ENCODE measurements around the gene GOLGA6L4. TPM values are rescaled to one million over a fixed set of nuclear protein-coding genes. Genes with fewer than 3 reads are reported as not detected.
"Not testable (repeated sequence)": the region's sequence is repeated elsewhere in the genome, so short reads cannot be mapped to it uniquely, and the experiment has no call there.

The GOLGA6L4 gene, protein sequence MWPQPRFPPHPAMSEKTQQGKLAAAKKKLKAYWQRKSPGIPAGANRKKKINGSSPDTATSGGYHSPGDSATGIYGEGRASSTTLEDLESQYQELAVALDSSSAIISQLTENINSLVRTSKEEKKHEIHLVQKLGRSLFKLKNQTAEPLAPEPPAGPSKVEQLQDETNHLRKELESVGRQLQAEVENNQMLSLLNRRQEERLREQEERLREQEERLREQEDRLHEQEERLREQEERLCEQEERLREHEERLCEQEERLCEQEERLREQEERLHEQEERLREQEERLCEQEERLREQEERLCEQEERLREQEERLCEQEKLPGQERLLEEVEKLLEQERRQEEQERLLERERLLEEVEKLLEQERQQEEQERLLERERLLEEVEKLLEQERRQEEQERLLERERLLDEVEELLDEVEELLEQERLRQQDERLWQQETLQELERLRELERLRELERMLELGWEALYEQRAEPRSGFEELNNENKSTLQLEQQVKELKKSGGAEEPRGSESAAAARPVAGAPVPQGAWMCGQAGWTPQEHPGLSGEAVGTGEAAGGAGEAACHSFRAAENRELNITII
- polyA plus RNA-seq (2011; rRNA removed), result 1.5 and 1.9 TPM in 2 replicates
- 0.50 and 0.58 TPM in 2 replicates for polyA plus RNA-seq (2012; cell fraction: cytosol; rRNA removed)
- polyA plus RNA-seq (2012; cell fraction: nucleus; rRNA removed), result 2.9 and 3.7 TPM in 2 replicates
- 1.7 to 2.7 TPM (median 1.8 TPM) in 3 replicates for polyA plus RNA-seq (2017; fragmentation: RNase III; extraction: RNeasy Plus Mini Kit Qiagen cat#74134 plus additional on column Dnase treatment)
- 1.4 and 1.6 TPM in 2 replicates for polyA minus RNA-seq (2011; rRNA and poly(A)+ RNA removed)

DNA sequence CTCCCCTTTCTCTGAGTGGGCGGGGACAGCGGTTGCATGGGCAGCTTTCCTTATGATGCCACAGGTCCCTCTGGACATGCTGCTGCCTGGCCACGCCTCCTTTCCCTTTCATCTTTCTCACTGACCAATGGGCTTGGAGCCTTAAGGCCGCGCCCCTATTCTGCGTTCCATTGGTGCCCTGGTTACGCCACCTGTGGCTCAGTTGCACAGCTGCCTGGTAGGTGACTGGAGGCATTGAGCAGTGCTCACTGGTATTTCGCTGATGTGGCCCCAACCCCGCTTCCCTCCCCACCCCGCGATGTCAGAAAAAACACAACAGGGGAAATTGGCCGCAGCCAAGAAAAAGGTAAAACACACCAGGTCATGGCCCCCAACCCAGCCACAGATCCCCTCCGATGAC is at the start of gene GOLGA6L4:
Gene GOLGA6L4, plus strand, starts transcription at position 201 of the 400 bp plus-strand sequence. Its CDS starts 62 bp downstream, at position 263.
- POLR2A ChIA-PET; H3K27ac ChIP-seq; FAIRE-seq; H3K9me3 ChIP-seq; H3K4me3 ChIP-seq; ATAC-seq; H3K4me1 ChIP-seq; DNase-seq (ENCODE audit: low read depth in 1 of 2, low spot score in 1 of 2); H3K4me2 ChIP-seq; CTCF ChIA-PET: not testable (repeated sequence)
- no CpG with 5 or more reads among the region's 13 CpGs for WGBS (ENCODE audit: missing lambda C conversion rate)

- POLR2A ChIA-PET; CTCF ChIA-PET; H3K4me1 ChIP-seq; FAIRE-seq; H3K27ac ChIP-seq; H3K4me2 ChIP-seq; H3K9me3 ChIP-seq; DNase-seq (ENCODE audit: low read depth in 1 of 2, low spot score in 1 of 2); H3K4me3 ChIP-seq: not testable (repeated sequence)
- peak; percentile 36 to 42 for ATAC-seq
- WGBS (ENCODE audit: missing lambda C conversion rate), result no CpG with 5 or more reads among the region's 5 CpGs
Observed at GRCh38 chr15:84192982-84193381, 42.6 kb upstream of the GOLGA6L4 start.

DNA sequence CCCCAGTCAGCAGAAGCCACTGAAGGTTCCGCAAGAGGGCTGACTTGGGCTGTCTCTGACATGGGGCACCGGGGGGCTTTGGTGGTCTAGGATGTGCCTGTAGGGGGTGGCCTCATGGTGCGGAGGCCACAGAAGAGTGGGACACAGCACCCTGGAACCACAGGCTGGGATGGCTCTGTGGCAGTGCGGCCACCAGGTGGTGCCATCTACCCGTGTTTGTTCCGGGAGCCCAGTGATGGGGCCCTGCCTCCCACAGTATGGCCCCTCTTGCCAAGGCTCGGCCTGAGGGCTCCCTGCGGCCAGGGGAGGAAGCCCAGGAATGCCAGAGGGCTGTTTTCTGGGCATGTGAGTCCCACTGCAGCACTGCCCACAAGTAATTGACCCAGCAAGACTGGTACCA is 40.0 kb upstream of the GOLGA6L4 start:
- CTCF ChIA-PET; H3K9me3 ChIP-seq; H3K4me1 ChIP-seq; H3K4me2 ChIP-seq; FAIRE-seq; H3K4me3 ChIP-seq; POLR2A ChIA-PET; DNase-seq (ENCODE audit: low read depth in 1 of 2, low spot score in 1 of 2); H3K27ac ChIP-seq: not testable (repeated sequence)
- WGBS (ENCODE audit: missing lambda C conversion rate), result no CpG with 5 or more reads among the region's 8 CpGs
- ATAC-seq, result peak; percentile 90 to 97

- H3K9me3 ChIP-seq; H3K27ac ChIP-seq; H3K4me2 ChIP-seq; FAIRE-seq; H3K4me3 ChIP-seq; POLR2A ChIA-PET; DNase-seq (ENCODE audit: low read depth in 1 of 2, low spot score in 1 of 2); H3K4me1 ChIP-seq; CTCF ChIA-PET: not testable (repeated sequence)
- no CpG with 5 or more reads among the region's 14 CpGs for WGBS (ENCODE audit: missing lambda C conversion rate)
- ATAC-seq, result peak; percentile 5 to 18; a peak in 3 of 6 replicates
Observed at GRCh38 chr15:84196530-84197188, 38.9 kb upstream of the GOLGA6L4 start.

GRCh38 chr15:84199865-84200264 is 35.7 kb upstream of the GOLGA6L4 start:
- H3K4me1 ChIP-seq; H3K9me3 ChIP-seq; FAIRE-seq; CTCF ChIA-PET; ATAC-seq; DNase-seq (ENCODE audit: low read depth in 1 of 2, low spot score in 1 of 2); H3K4me2 ChIP-seq; H3K4me3 ChIP-seq; H3K27ac ChIP-seq: not testable (repeated sequence)
- POLR2A ChIA-PET, result interaction anchor here (0.5 kb wide), 1 partner anchor 1728 kb away, joined by 3 read pairs; no protein-coding TSS in a partner anchor
- no CpG with 5 or more reads among the region's 16 CpGs for WGBS (ENCODE audit: missing lambda C conversion rate)

DNA sequence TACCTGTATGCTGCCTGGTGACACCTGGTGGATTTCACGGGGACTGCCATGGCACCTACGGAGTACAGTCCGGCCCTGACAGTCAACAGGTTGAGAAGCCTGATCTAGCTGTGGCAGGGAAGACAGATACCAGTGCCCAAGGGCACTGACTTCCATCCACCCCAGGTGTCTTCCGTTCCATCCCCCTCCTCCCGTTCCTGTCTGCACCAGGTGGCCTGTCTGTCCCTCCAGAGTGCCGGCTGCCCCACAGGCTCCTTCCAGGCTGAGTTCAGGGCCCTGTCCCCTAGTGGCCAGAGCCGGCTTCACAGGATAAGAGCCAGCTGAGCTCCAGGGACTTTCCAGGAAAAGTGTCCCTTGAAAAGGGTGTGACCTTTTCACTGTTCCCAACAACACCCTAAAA is 10.9 kb downstream of the GOLGA6L4 start:
- H3K4me1 ChIP-seq; H3K4me3 ChIP-seq; DNase-seq (ENCODE audit: low read depth in 1 of 2, low spot score in 1 of 2); H3K9me3 ChIP-seq; FAIRE-seq; CTCF ChIA-PET; H3K4me2 ChIP-seq; H3K27ac ChIP-seq; POLR2A ChIA-PET: not testable (repeated sequence)
- WGBS (ENCODE audit: missing lambda C conversion rate), result no CpG with 5 or more reads among the region's 7 CpGs
- peak in 1 of 2 experiments; percentile 78; a peak in 2 of 6 replicates for ATAC-seq

Small RNAs within 50 kb of the gene (small RNA-seq; reads per million reads assigned to genes)
- gene RN7SL331P (0 reads per million in 6 experiments), gene UBE2Q2P8 (0 reads per million in 6 experiments)

Data from A549 (cell line).